GM12875 (cell line): ENCODE data around the gene LRRC28.

Source experiments
- H3K4me3 ChIP-seq: one replicate; pipeline ENCODE4 v1.5.1; 2011; ENCODE audit warnings: low read depth, low read length, control low read depth
- TF ChIP-seq, protein P1 (sequence below): IDR thresholded peaks from 2 replicates; pipeline ENCODE4 v1.5.1; 2011; ENCODE audit warnings: low read depth, mild to moderate bottlenecking, control low read depth, inconsistent platforms, low read length, moderate library complexity, borderline replicate concordance; ENCODE audit not compliant: insufficient read depth

LRRC28 gene

DNA sequence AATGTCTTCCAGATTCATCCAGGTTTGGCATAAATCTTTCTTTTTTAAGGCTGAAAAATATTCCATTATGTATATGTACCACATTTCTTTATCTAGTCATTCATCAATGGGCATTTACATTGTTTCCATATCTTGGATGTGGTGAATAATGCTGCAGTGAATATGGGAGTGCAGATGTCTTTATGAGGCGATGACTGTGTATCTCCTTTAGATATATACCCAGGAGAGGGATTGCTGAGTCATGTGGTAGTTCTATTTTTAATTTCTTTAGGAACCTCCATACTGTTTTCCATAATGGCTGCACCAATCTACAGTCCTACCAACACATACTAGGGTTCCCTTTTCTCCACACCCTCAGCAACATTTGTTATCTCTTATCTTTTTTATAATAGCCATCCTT lies 96.3 kb downstream of the LRRC28 start:
- TF ChIP-seq, protein P1, sequence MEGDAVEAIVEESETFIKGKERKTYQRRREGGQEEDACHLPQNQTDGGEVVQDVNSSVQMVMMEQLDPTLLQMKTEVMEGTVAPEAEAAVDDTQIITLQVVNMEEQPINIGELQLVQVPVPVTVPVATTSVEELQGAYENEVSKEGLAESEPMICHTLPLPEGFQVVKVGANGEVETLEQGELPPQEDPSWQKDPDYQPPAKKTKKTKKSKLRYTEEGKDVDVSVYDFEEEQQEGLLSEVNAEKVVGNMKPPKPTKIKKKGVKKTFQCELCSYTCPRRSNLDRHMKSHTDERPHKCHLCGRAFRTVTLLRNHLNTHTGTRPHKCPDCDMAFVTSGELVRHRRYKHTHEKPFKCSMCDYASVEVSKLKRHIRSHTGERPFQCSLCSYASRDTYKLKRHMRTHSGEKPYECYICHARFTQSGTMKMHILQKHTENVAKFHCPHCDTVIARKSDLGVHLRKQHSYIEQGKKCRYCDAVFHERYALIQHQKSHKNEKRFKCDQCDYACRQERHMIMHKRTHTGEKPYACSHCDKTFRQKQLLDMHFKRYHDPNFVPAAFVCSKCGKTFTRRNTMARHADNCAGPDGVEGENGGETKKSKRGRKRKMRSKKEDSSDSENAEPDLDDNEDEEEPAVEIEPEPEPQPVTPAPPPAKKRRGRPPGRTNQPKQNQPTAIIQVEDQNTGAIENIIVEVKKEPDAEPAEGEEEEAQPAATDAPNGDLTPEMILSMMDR = no peak
- H3K4me3 ChIP-seq = no peak overlapping the region

GRCh38 chr15:99348412-99348811 lies 97.1 kb downstream of the LRRC28 start:
- TF ChIP-seq, protein P1 = no peak
- H3K4me3 ChIP-seq = no peak overlapping the region

GRCh38 chr15:99350408-99350807 lies 99.1 kb downstream of the LRRC28 start:
- TF ChIP-seq, protein P1 = no peak
- no peak overlapping the region for H3K4me3 ChIP-seq

DNA sequence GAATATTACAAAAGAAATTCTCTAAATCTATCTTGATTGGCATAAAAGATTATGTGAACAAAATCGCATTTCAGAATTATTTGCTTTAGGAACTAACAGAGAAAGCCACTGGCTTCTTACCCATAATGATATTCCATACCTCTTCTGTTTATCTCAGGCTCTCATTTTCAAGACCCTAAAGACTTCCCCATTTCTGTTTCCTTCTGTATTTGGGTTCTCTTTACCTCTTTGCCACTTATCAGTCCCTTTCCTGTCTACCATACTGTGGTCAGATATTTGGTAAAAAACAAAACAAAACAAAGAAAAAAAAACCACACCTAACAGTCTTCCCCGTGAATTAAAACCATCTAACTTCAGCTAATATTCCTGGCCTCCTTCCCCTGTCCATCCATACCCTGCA lies 108.5 kb downstream of the LRRC28 start:
- TF ChIP-seq, protein P1 = no peak
- H3K4me3 ChIP-seq = no peak overlapping the region

GRCh38 chr15:99361545-99362185 lies 110.4 kb downstream of the LRRC28 start:
- TF ChIP-seq, protein P1 = no peak
- no peak overlapping the region for H3K4me3 ChIP-seq

DNA sequence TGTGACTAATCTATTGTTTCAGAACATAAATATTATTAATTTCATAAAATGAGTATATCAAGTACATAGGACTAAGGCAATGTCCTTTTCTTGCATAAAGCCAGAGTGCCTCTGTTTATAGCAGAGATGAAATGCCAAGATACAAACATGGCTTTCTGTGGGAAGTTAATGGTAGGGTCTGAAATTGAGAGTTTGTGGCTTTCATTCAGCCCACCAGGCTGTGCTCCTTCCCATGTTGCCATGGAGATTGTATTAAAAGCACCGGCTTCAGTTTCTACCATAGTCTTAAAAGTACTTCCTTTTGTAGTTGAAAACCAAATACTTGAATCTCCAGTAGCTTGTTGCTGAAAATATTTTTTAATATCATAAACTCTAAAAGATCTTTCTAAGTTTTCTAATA lies 114.0 kb downstream of the LRRC28 start:
- no peak overlapping the region for H3K4me3 ChIP-seq
- TF ChIP-seq, protein P1 = no peak

DNA sequence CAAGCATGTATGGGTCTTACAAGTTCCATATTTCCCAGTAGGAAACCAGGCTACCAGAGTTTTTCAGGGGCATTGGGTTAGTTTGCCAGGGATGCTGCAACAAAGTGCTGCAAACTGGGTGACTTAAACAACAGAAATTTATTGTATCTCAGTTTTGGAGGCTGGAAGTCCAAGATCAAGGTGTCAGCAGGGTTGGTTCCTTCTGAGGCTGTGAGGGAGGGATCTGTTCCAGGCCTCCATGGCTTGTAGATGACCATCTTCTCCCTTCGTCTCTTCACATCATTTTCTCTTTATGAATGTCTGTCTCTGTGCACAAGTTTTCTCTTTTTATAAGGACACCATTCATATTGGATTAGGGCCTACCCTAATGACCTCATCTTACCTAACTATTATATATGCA lies 114.7 kb downstream of the LRRC28 start:
- TF ChIP-seq, protein P1 = no peak
- H3K4me3 ChIP-seq = no peak overlapping the region
